DOHH2 (cell line): ENCODE measurements around the gene POU2F1.

Source experiments
- H3F3A ChIP-seq: fragments of 200-600 bp; sonication (generic), shearing (Covaris generic); 2 replicates; pipeline ENCODE4 v1.6.0; 2016; ENCODE audit warnings: antibody characterized with exemption, mild to moderate bottlenecking; ENCODE audit not compliant: control insufficient read depth, insufficient read depth
- H3K27ac ChIP-seq: fragments of 200-600 bp; sonication (generic); 2 replicates; pipeline ENCODE4 v1.5.1; 2014; ENCODE audit warnings: low read depth, mild to moderate bottlenecking, low read length, moderate library complexity
- H3K27me3 ChIP-seq: fragments of 200-600 bp; sonication (generic); 2 replicates; pipeline ENCODE4 v1.6.1; 2014; ENCODE audit warnings: mild to moderate bottlenecking, low read length, mixed read lengths; ENCODE audit not compliant: control insufficient read depth
- H3K36me3 ChIP-seq: fragments of 200-600 bp; sonication (generic); 2 replicates; pipeline ENCODE4 v1.6.1; 2014; ENCODE audit warnings: mild to moderate bottlenecking, low read length, moderate library complexity, mixed read lengths; ENCODE audit not compliant: control insufficient read depth
- H3K4me1 ChIP-seq: fragments of 200-600 bp; sonication (generic); 2 replicates; pipeline ENCODE4 v1.6.1; 2014; ENCODE audit warnings: mild to moderate bottlenecking, low read length, mixed read lengths; ENCODE audit not compliant: control insufficient read depth
- H3K4me2 ChIP-seq: fragments of 200-600 bp; sonication (generic); 2 replicates; pipeline ENCODE4 v1.6.0; 2014; ENCODE audit warnings: mild to moderate bottlenecking, low read length, moderate library complexity
- H3K4me3 ChIP-seq: fragments of 200-600 bp; sonication (generic); 2 replicates; pipeline ENCODE4 v1.5.1; 2014; ENCODE audit warnings: mild to moderate bottlenecking, low read length, mixed read lengths
- H3K79me2 ChIP-seq: fragments of 200-600 bp; sonication (generic); 2 replicates; pipeline ENCODE4 v1.6.1; 2014; ENCODE audit warnings: mild to moderate bottlenecking, low read length, mixed read lengths; ENCODE audit not compliant: control insufficient read depth
- H3K9me2 ChIP-seq: fragments of 200-600 bp; sonication (generic); replicated peaks from 2 replicates; pipeline ENCODE4 v1.6.1; 2014; ENCODE audit warnings: mild to moderate bottlenecking, low read length, mixed read lengths; ENCODE audit not compliant: control insufficient read depth
- H3K9me3 ChIP-seq: fragments of 200-600 bp; sonication (generic); 2 replicates; pipeline ENCODE4 v1.6.1; 2014; ENCODE audit warnings: antibody characterized with exemption, low read length, mixed read lengths; ENCODE audit not compliant: control insufficient read depth, insufficient read depth
- H4K20me1 ChIP-seq: fragments of 200-600 bp; sonication (generic); 2 replicates; pipeline ENCODE4 v1.6.0; 2014; ENCODE audit warnings: low read depth, mild to moderate bottlenecking, antibody characterized with exemption, low read length, moderate library complexity; ENCODE audit not compliant: control insufficient read depth, insufficient read depth
- EZH2phosphoT487 ChIP-seq: fragments of 200-600 bp; sonication (generic); IDR thresholded peaks from 2 replicates; pipeline ENCODE4 v1.6.1; 2017; ENCODE audit warnings: borderline replicate concordance, mild to moderate bottlenecking, antibody characterized with exemption, low read length, moderate library complexity, mixed read lengths
- TF ChIP-seq, protein P1 (sequence below): fragments of 200-600 bp; sonication (generic); IDR thresholded peaks from one replicate; pipeline ENCODE4 v1.5.1; 2014; ENCODE audit warnings: antibody characterized with exemption, mild to moderate bottlenecking, low read depth, low read length; ENCODE audit not compliant: poor library complexity, severe bottlenecking

The POU2F1 gene

DNA sequence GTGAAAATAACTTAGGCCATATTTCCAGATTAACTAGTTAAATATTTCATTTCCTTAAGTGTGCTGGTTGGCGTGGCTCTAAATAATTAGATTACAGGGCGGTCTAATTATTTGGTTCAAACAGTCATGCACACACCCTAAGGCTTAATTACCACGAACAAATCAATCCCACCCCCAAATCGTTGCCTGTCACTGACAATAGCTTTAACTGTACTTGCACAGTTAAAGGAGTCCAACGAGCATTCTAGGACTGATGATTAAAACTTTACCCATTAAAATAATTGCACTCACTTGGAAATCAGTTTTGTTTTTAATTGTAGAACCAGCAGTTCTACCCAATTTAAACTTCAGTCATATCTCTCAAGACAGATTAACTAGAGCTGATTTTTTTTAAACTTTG lies 1.5 kb upstream of the POU2F1 start:
- Histone ChIP-seq H3K79me2 (peaks cover 26% of the 10 kb centered on the region), H3K27me3 (no peaks in the 10 kb centered on the region), H3K27ac (peak overlapping the region; percentile 96), H3K4me3 (peak overlapping the region; percentile 90), H3F3A (peaks cover 5% of the 10 kb centered on the region), H3K36me3 (no peaks in the 10 kb centered on the region), H3K9me3 (no peaks in the 10 kb centered on the region; the same call in 1 of the 2 replicates), H3K4me2 (peak overlapping the region; percentile 98), H3K4me1 (peaks cover 46% of the 10 kb centered on the region), H4K20me1 (no peaks in the 10 kb centered on the region), H3K9me2 (no peaks in the 10 kb centered on the region)
- TF ChIP-seq EZH2phosphoT487 = no peak
- TF ChIP-seq, protein P1, sequence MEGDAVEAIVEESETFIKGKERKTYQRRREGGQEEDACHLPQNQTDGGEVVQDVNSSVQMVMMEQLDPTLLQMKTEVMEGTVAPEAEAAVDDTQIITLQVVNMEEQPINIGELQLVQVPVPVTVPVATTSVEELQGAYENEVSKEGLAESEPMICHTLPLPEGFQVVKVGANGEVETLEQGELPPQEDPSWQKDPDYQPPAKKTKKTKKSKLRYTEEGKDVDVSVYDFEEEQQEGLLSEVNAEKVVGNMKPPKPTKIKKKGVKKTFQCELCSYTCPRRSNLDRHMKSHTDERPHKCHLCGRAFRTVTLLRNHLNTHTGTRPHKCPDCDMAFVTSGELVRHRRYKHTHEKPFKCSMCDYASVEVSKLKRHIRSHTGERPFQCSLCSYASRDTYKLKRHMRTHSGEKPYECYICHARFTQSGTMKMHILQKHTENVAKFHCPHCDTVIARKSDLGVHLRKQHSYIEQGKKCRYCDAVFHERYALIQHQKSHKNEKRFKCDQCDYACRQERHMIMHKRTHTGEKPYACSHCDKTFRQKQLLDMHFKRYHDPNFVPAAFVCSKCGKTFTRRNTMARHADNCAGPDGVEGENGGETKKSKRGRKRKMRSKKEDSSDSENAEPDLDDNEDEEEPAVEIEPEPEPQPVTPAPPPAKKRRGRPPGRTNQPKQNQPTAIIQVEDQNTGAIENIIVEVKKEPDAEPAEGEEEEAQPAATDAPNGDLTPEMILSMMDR = no peak

- TF ChIP-seq, protein P1 = no peak
- no peak for TF ChIP-seq EZH2phosphoT487
Observed at GRCh38 chr1:167219646-167220536, 795 bp upstream of the POU2F1 start.

DNA sequence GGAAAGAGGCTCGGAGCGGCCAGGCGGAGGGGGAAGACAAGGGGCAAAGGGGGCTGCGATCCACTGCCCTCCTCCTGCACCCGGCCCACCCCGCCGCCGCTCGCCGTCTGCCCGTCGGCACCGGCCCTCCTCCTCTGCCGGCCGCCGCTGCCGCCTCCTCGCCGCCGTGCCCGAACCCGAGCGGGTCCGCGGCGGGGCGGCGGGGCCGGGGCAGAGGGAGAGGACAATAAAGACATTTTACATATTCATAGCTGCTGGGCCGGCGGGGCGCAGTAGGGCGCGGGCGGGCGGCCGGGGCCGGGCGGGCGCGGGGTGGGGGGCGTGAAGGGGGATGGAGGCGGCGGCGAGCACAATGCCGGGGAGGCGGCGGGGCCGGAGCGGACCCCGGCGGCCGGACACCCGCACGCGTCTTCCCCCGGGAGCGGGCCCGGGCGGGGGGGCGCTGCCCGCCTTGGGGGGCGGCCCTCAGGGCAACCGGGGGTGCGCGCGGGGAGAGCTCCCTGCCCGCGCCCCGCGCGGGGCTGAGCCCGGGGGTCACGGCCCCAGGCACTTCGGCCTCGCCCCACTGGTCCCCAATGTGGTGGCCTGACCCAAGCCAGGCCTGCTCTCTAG lies 546 bp downstream of the POU2F1 start:
- H4K20me1 ChIP-seq = no peaks in the 10 kb centered on the region
- no peaks in the 10 kb centered on the region for H3K36me3 ChIP-seq
- peaks cover 46% of the 10 kb centered on the region for H3K79me2 ChIP-seq
- no peaks in the 10 kb centered on the region for H3K27me3 ChIP-seq
- no peaks in the 10 kb centered on the region; the same call in 1 of the 2 replicates for H3K9me3 ChIP-seq
- peaks cover 5% of the 10 kb centered on the region for H3F3A ChIP-seq
- no peaks in the 10 kb centered on the region for H3K9me2 ChIP-seq
- TF ChIP-seq EZH2phosphoT487 = no peak
- TF ChIP-seq, protein P1 = no peak
- peak overlapping the region; percentile 80 for H3K27ac ChIP-seq
- H3K4me2 ChIP-seq = peak overlapping the region; percentile 60
- peaks cover 50% of the 10 kb centered on the region for H3K4me1 ChIP-seq
- peak overlapping the region; percentile 82 for H3K4me3 ChIP-seq

More at GRCh38 chr1:167219646-167220536, 795 bp upstream of the POU2F1 start:
- peak overlapping the region; percentile 90 for H3K4me3 ChIP-seq
- H4K20me1 ChIP-seq = no peaks in the 10 kb centered on the region
- H3K4me1 ChIP-seq = peaks cover 46% of the 10 kb centered on the region
- no peaks in the 10 kb centered on the region for H3K9me2 ChIP-seq
- peak overlapping the region; percentile 98 for H3K4me2 ChIP-seq
- peaks cover 5% of the 10 kb centered on the region for H3F3A ChIP-seq
- no peaks in the 10 kb centered on the region for H3K36me3 ChIP-seq
- no peaks in the 10 kb centered on the region; the same call in 1 of the 2 replicates for H3K9me3 ChIP-seq
- peaks cover 33% of the 10 kb centered on the region for H3K79me2 ChIP-seq
- peak overlapping the region; percentile 96 for H3K27ac ChIP-seq
- no peaks in the 10 kb centered on the region for H3K27me3 ChIP-seq
